HL-60 (cell line): ENCODE data around the gene SLC35D3.

Experiments used
- DNase-seq, 2 experiments: peaks; one replicate each; pipeline ENCODE4 v3.0.0-alpha.2; 2010 to 2020; ENCODE audit warnings: low read depth in 1 of 2, low spot score in 1 of 2
- H3K27ac ChIP-seq: fragments of 250-450 bp; sonication (Bioruptor Pico); replicated peaks from 2 replicates; pipeline ENCODE4 v1.5.1; 2020; ENCODE audit warnings: mild to moderate bottlenecking, moderate library complexity
- H3K27me3 ChIP-seq: fragments of 250-450 bp; sonication (Bioruptor Pico); 2 replicates; pipeline ENCODE4 v1.5.1; 2021; ENCODE audit warnings: mild to moderate bottlenecking, moderate library complexity; ENCODE audit not compliant: insufficient read depth, poor library complexity, severe bottlenecking
- H3K4me3 ChIP-seq: replicated peaks from 2 replicates; pipeline ENCODE4 v1.5.1; 2011; ENCODE audit warnings: mild to moderate bottlenecking, control low read depth, low read length; ENCODE audit not compliant: insufficient read depth
- CTCF ChIP-seq: IDR thresholded peaks from one replicate; pipeline ENCODE4 v1.5.1; 2011; ENCODE audit warnings: low read length, control low read depth, inconsistent platforms; ENCODE audit not compliant: insufficient read depth
- GABPA ChIP-seq: IDR thresholded peaks from 2 replicates; pipeline ENCODE4 v1.6.1; 2012; ENCODE audit warnings: low read depth
- POLR2AphosphoS5 ChIP-seq: IDR thresholded peaks from 2 replicates; pipeline ENCODE4 v1.6.1; 2012; ENCODE audit warnings: low read depth
- REST ChIP-seq: IDR thresholded peaks from 2 replicates; pipeline ENCODE4 v1.6.1; 2012; ENCODE audit warnings: low read depth; ENCODE audit not compliant: insufficient replicate concordance
- SPI1 ChIP-seq: IDR thresholded peaks from 2 replicates; pipeline ENCODE4 v1.6.1; 2012; ENCODE audit warnings: low read depth, mild to moderate bottlenecking, borderline replicate concordance

SLC35D3 gene

DNA sequence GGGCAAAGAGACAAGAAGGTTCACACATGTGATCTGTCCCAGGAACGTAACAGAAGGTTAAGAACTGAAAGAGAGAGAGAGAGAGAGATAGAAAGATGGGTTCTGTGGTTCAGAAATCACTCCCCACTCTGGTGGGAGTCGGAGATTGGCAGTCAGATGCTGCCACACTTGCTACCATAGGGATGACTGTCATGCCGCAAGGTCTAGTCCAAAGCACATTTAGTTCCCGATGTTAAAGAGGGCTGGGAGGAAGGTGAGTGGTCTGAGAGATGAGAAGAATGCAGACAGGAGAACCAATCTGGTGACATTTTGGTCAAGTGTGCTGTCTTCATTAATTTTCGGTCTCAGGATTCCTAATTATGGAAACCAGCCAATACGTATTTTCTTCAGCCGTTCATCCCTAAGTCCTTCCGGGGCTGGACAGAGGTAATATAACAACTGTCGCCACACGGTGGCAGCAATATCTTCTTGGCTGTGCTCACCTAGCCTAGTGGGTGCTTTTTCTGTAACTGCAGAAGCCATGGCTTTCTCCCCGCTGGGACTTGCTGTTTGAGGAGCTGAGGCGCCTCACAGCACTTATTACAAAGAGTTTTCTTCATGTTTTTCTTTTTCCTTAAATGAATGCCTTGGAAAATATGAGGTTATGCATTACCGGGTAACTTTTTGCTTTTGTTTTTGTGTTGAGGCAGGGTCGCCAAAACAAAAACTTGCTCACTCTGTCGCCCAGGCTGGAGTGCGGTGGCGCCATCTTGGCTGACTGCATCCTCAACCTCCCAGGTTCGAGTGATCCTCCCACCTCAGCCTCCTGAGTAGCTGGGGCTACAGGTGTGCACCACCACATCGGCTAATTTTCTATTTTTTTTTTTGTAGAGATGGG is 46.0 kb downstream of the SLC35D3 start:
- H3K27ac ChIP-seq, result no peak overlapping the region
- H3K4me3 ChIP-seq, result no peak overlapping the region
- TF ChIP-seq GABPA (no peak), POLR2AphosphoS5 (no peak), REST (peak; percentile 73), SPI1 (no peak; the same call in 1 of the 2 replicates), CTCF (peak; percentile 42)
- DNase-seq, result peak; percentile 45 to 67
- H3K27me3 ChIP-seq, result peaks cover 13% of the 10 kb centered on the region

DNA sequence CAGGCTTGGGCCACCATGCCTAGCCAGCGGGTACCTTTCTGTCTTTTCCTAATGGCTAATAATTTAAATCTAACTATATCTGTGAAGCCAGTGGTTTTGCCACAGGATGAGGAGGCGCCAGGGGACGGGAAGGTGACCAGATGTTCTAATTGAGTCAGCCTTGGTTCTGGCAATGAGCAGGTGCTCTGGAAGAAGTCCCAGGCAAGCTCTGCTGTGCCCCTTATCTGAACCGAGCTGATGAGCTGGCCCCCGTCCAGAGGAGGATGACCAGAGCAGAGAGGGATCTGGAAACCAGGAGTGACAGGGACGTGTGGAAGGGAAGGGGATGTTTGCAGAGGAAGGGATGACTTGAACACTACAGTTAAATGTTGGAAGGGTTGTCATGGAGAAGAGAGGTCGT is 46.7 kb downstream of the SLC35D3 start:
- no peak for DNase-seq

More for the DNA sequence above, 46.7 kb downstream of the SLC35D3 start:
- TF ChIP-seq CTCF, result no peak
- TF ChIP-seq SPI1, result no peak
- TF ChIP-seq POLR2AphosphoS5, result no peak
- TF ChIP-seq REST, result no peak
- Histone ChIP-seq H3K27ac (no peak overlapping the region), H3K4me3 (no peak overlapping the region), H3K27me3 (peaks cover 13% of the 10 kb centered on the region)
